H7 (cell line): ENCODE results near the gene SLC24A3. TPM values are rescaled to one million over a fixed set of nuclear protein-coding genes. Genes with fewer than 3 reads are reported as not detected.

Experiments
- DNase-seq: peaks from one replicate; pipeline ENCODE4 v3.0.0; 2012
- H3K27me3 ChIP-seq: 2 replicates; pipeline ENCODE4 v1.6.0; 2011; ENCODE audit warnings: mild to moderate bottlenecking, low read length; ENCODE audit not compliant: control insufficient read depth, insufficient read depth
- H3K36me3 ChIP-seq: replicated peaks from 2 replicates; pipeline ENCODE4 v1.5.1; 2011; ENCODE audit warnings: low read length; ENCODE audit not compliant: control insufficient read depth, insufficient read depth
- H3K4me3 ChIP-seq: 2 replicates; pipeline ENCODE4 v1.5.1; 2011; ENCODE audit warnings: low read depth, mild to moderate bottlenecking, control low read depth, low read length, moderate library complexity; ENCODE audit not compliant: insufficient read depth
- total RNA-seq: library from RNA; depleted of rRNA; stranded (reverse); fragments of >200 nt; shearing (Covaris generic); gene quantifications from 2 replicates; pipeline ENCODE4 v1.2.3, GENCODE V29; 2014

Gene SLC24A3
- total RNA-seq, 1 experiment from 2014 or later = 0.48 TPM

DNA sequence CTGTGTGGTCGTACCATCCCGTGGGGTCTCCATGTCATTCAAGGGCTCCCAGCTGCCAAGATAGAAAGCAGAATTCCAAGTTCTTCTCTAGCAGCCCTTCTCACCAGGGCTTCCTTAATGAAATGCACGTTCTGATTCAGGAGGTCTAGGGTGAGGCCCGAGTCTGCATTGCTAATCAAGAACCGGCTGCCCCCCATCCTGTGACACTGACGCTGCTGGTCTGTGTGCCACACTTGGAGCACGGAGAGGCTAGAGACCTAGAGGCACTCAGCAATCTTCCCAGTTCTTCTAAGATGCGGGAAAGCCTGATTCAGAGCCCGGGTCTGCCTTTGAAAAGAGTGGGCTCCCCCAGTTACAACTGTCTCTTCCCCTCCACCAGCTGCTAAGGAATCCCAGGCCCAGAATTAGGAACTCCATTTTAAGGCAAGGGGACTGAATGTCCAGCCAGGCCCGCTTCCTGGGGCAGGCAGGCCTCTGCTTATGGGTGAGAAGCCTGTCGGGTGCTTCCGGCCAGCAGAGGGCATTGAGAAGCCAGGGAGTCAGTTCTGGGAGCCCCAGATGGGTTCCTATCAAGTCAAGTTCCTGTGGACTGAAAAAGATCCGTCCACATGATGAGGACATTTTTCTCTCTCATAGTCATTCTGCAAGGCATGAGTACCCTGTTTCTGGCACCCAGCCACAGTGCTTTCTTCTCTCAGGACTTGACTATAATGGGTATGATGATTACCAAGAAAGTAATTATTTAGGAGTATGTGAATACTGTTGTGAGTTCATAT, 475.8 kb downstream of the SLC24A3 start:
- no peak overlapping the region for H3K4me3 ChIP-seq
- H3K27me3 ChIP-seq = no peaks in the 10 kb centered on the region
- H3K36me3 ChIP-seq = no peaks in the 10 kb centered on the region
- DNase-seq = peak; percentile 68

- H3K27me3 ChIP-seq = no peaks in the 10 kb centered on the region
- no peak for DNase-seq
Observed at GRCh38 chr20:19690462-19690861, 478.0 kb downstream of the SLC24A3 start.

DNA sequence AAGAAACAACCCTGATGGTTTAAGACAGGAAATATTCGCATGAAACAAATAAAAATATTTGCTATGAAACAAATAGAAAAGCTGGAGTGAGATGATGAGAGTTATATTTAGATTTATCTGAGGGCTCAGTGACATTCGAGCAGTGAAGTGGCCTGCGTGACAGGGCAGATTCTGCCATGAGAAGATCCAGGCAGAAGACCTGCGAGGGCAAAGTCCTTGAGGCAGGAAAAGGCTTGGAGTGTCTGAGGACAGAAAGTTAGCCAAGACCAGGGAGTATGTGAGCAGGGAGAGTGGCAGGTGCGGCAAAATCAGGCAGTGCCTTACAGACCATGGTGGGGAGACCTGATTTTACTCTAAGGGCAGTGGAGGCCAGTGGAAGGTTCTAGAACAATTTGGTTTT, 478.7 kb downstream of the SLC24A3 start:
- H3K36me3 ChIP-seq = no peaks in the 10 kb centered on the region

More at GRCh38 chr20:19690462-19690861, 478.0 kb downstream of the SLC24A3 start:
- Histone ChIP-seq H3K4me3 (no peak overlapping the region), H3K36me3 (no peaks in the 10 kb centered on the region)

GRCh38 chr20:19692100-19692499, 479.7 kb downstream of the SLC24A3 start:
- H3K36me3 ChIP-seq = no peaks in the 10 kb centered on the region
- no peak overlapping the region for H3K4me3 ChIP-seq
- DNase-seq = no peak
- H3K27me3 ChIP-seq = no peaks in the 10 kb centered on the region

More for the DNA sequence above, 478.7 kb downstream of the SLC24A3 start:
- no peak overlapping the region for H3K4me3 ChIP-seq
- H3K27me3 ChIP-seq = no peaks in the 10 kb centered on the region
- DNase-seq = no peak

GRCh38 chr20:19692685-19693119, 480.3 kb downstream of the SLC24A3 start:
- DNase-seq = peak; percentile 67
- no peaks in the 10 kb centered on the region for H3K36me3 ChIP-seq
- H3K27me3 ChIP-seq = no peaks in the 10 kb centered on the region
- no peak overlapping the region for H3K4me3 ChIP-seq

- DNase-seq = no peak
- Histone ChIP-seq H3K27me3 (no peaks in the 10 kb centered on the region), H3K36me3 (no peaks in the 10 kb centered on the region)
Observed at GRCh38 chr20:19693508-19693907, 481.1 kb downstream of the SLC24A3 start.

GRCh38 chr20:19695081-19695480, 482.6 kb downstream of the SLC24A3 start:
- Histone ChIP-seq H3K27me3 (no peaks in the 10 kb centered on the region), H3K4me3 (no peak overlapping the region), H3K36me3 (no peaks in the 10 kb centered on the region)
- DNase-seq = no peak

More at GRCh38 chr20:19693508-19693907, 481.1 kb downstream of the SLC24A3 start:
- H3K4me3 ChIP-seq = no peak overlapping the region

GRCh38 chr20:19696620-19697019, 484.2 kb downstream of the SLC24A3 start:
- Histone ChIP-seq H3K4me3 (no peak overlapping the region), H3K36me3 (no peaks in the 10 kb centered on the region), H3K27me3 (no peaks in the 10 kb centered on the region)
- DNase-seq = no peak

- DNase-seq = no peak
- no peak overlapping the region for H3K4me3 ChIP-seq
- no peaks in the 10 kb centered on the region for H3K36me3 ChIP-seq
Observed at GRCh38 chr20:19697415-19697814, 485.0 kb downstream of the SLC24A3 start.

GRCh38 chr20:19699180-19699971, 486.9 kb downstream of the SLC24A3 start:
- Histone ChIP-seq H3K4me3 (no peak overlapping the region), H3K27me3 (no peaks in the 10 kb centered on the region), H3K36me3 (no peaks in the 10 kb centered on the region)
- DNase-seq = no peak

More at GRCh38 chr20:19697415-19697814, 485.0 kb downstream of the SLC24A3 start:
- no peaks in the 10 kb centered on the region for H3K27me3 ChIP-seq

DNA sequence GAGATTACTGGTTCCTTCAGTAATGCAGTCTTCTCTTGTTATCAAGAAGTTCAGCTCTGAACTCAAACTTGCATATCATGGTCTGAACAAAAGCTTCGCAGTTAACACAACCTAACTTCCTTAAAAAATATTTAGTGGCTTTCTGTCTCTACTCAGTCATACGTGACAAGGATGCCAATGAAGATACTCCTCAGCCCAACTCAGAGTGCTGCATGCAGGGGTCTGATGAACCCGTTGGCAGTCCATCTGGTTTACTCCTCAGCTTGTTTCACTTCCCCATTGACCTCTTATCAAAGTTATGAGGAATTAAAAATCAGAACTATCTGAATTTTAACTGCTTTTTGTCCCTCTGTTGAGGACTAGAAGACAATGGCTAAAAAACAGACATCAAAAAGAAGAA, 489.0 kb downstream of the SLC24A3 start:
- Histone ChIP-seq H3K36me3 (no peaks in the 10 kb centered on the region), H3K27me3 (no peaks in the 10 kb centered on the region), H3K4me3 (no peak overlapping the region)
- no peak for DNase-seq

GRCh38 chr20:19706463-19706862, 494.0 kb downstream of the SLC24A3 start:
- Histone ChIP-seq H3K36me3 (no peaks in the 10 kb centered on the region), H3K27me3 (no peaks in the 10 kb centered on the region), H3K4me3 (no peak overlapping the region)
- DNase-seq = no peak

DNA sequence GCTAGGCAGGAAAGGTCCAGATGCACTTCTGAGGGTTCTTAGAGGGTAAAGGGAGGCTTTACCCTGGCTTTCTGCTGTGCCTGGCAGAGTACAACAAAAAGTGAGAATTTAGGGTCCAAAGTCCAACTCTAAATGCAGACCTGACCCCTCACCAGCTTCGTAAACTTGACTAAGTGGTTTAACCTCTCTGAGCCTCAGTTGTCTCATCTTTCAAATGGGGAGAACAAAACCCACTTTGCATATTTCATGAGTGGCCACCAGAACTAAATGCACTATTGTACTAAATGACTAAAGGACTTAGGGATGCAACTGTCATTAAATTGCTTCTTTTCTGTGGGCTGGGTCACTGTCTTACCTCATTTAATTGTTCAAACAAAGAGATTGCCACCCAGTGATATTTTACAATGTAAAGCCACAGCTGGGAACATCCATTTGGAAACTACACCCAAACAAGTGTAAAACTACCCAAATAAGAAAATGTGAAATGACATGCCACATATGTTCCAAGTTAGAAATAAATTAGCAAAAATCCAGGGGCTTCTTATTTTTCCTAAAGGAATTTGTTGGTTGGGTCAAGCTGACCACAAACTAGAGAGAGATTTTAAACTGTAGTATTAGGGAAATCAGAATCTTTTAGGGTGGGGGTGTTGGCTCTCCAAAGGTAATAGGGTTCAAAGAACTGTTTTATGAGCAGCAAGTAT, 497.3 kb downstream of the SLC24A3 start:
- H3K36me3 ChIP-seq = no peaks in the 10 kb centered on the region
- H3K4me3 ChIP-seq = no peak overlapping the region
- H3K27me3 ChIP-seq = no peaks in the 10 kb centered on the region
- DNase-seq = no peak

GRCh38 chr20:19710336-19711120, 498.1 kb downstream of the SLC24A3 start:
- Histone ChIP-seq H3K36me3 (no peaks in the 10 kb centered on the region), H3K4me3 (no peak overlapping the region), H3K27me3 (no peaks in the 10 kb centered on the region)
- DNase-seq = no peak
